ENCODE data around the gene APLNR. TPM values are rescaled to one million over a fixed set of nuclear protein-coding genes. Genes with fewer than 3 reads are reported as not detected.
"Not testable (repeated sequence)": the region's sequence is repeated elsewhere in the genome, so short reads cannot be mapped to it uniquely, and the experiment has no call there.

Gene APLNR
- total RNA-seq (not detected), polyA plus RNA-seq (not detected)

DNA sequence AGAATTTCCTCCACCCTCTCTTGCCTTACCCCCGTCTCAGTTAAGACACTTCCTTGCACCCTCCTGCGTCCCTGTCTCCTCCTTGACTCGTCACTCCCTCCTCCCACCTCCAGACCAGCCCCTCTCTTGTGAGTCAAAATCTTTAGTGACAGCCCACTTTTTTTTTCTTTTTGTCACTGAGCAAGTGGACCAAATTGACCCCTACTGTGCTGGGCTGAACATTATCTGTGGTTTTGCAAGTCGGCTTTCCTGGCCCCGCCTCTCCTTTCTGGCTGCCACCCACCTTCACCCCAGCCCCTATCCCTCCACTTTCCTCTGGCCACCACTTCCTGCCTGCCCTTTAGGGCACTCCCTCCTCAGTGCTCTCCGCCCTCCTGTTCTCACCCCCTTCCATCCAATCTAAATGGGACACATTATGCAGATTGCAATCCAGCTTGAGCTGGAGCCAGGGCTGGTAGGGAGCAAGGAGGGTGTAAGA, at the start of gene APLNR:
APLNR (minus strand) TSS at position 47 of the 478 bp plus-strand sequence. CDS start 246 bp downstream, outside the sequence.
- Histone ChIP-seq H3K27me3 (ENCODE audit: insufficient read depth, low read length, poor library complexity, severe bottlenecking) (no peaks in the 10 kb centered on the region), H3K36me3 (ENCODE audit: insufficient read depth, low read length) (no peaks in the 10 kb centered on the region), H3K4me3 (ENCODE audit: low read length) (no peak within 1 kb of the TSS), H3K9me3 (ENCODE audit: low read length) (no peaks in the 10 kb centered on the region), H3K4me1 (ENCODE audit: insufficient read depth, low read length) (no peaks in the 10 kb centered on the region), H3K27ac (ENCODE audit: low read depth, low read length) (no peak within 1 kb of the TSS)
- H3K4me3 Mint-ChIP-seq, result peak within 1 kb of the TSS in 1 of 7 donors; percentile 37
- no peak for DNase-seq
- POLR2A ChIA-PET, result no interaction called here
- no peak within 1 kb of the TSS for H3K27ac Mint-ChIP-seq
- CTCF ChIA-PET, result no interaction called here
- peaks cover 41 to 86% of the 10 kb centered on the region in 2 donors for H3K27me3 Mint-ChIP-seq
- H3K9me3 Mint-ChIP-seq, result peaks cover 0 to 4% (median 0%) of the 10 kb centered on the region in 5 donors
- peaks cover 0 to 10% (median 4%) of the 10 kb centered on the region in 3 donors for H3K4me1 Mint-ChIP-seq
- no peaks in the 10 kb centered on the region for H3K36me3 Mint-ChIP-seq

DNA sequence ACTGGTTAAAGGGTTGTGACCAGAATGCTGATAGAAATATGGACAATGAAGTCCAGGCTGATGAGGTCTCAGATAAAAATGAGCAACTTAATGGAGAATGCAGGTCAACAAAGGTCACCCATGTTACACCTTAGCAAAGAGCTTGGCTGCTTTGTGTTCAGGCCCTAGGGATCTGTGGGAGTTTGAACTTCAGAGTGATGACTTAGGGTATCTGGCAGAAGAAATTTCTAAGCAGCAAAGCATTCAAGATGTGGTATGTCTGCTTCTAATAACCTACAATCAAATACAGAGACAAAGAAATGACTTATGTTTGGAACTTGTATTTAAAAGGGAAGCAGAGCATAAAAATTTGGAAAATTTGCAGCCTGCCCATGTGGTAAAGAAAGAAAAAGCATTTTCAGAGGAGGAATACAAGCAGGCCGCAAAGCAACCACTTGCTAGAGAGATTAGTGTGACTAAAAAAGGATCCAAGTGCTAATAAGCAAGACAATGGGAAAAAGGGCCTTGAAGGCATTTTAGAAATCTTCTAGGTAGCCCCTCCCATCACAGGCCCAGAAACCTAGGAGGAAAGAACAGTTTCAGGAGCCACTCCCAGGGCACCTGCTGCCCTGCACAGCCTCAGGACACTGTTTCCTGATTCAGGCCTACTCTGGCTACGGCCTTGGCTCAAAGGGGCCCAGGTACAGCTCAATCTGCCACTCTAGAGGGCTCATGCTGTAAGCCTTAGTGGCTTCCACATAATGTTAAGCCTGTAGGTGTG, 46.4 kb upstream of the APLNR start:
- H3K4me3 Mint-ChIP-seq, result no peak overlapping the region
- Histone ChIP-seq H3K4me3 (ENCODE audit: low read length) (no peak overlapping the region), H3K27ac (ENCODE audit: low read depth, low read length) (no peak overlapping the region), H3K27me3 (ENCODE audit: insufficient read depth, low read length, poor library complexity, severe bottlenecking) (no peaks in the 10 kb centered on the region), H3K36me3 (ENCODE audit: insufficient read depth, low read length) (no peaks in the 10 kb centered on the region), H3K4me1 (ENCODE audit: insufficient read depth, low read length) (no peaks in the 10 kb centered on the region), H3K9me3 (ENCODE audit: low read length) (no peaks in the 10 kb centered on the region)
- DNase-seq, result no peak
- ChIA-PET POLR2A (no interaction called here), CTCF (no interaction called here)
- no peaks in the 10 kb centered on the region for H3K4me1 Mint-ChIP-seq
- peaks cover 11 to 20% of the 10 kb centered on the region in 2 donors for H3K27me3 Mint-ChIP-seq
- H3K27ac Mint-ChIP-seq, result no peak overlapping the region
- peaks cover 0 to 6% (median 0%) of the 10 kb centered on the region in 5 donors for H3K9me3 Mint-ChIP-seq
- no peaks in the 10 kb centered on the region for H3K36me3 Mint-ChIP-seq

DNA sequence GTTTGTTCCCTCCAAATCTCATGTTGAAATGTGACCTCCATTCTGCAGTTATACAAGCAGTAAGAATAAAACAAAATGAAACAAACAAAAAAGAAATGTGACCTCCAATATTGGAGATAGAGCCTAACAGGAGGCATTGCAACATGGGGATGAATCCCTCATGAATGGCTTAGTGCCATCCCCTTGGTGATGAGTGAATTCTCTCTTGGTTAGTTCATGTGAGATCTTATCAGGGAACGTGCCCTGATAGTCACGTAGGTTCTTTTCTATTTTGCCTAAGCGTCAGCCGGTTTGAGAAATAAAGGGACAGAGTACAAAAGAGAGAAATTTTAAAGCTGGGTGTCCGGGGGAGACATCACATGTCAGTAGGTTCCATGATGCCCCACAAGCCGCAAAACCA, 44.5 kb upstream of the APLNR start:
- H3K36me3 ChIP-seq (ENCODE audit: insufficient read depth, low read length); POLR2A ChIA-PET; H3K36me3 Mint-ChIP-seq; H3K4me1 Mint-ChIP-seq; DNase-seq; H3K27ac ChIP-seq (ENCODE audit: low read depth, low read length); H3K27me3 ChIP-seq (ENCODE audit: insufficient read depth, low read length, poor library complexity, severe bottlenecking); H3K27ac Mint-ChIP-seq; H3K9me3 Mint-ChIP-seq; H3K4me3 ChIP-seq (ENCODE audit: low read length); CTCF ChIA-PET; H3K9me3 ChIP-seq (ENCODE audit: low read length); H3K4me3 Mint-ChIP-seq; H3K4me1 ChIP-seq (ENCODE audit: insufficient read depth, low read length): not testable (repeated sequence)
- H3K27me3 Mint-ChIP-seq, result peaks cover 7 to 25% of the 10 kb centered on the region in 2 donors

DNA sequence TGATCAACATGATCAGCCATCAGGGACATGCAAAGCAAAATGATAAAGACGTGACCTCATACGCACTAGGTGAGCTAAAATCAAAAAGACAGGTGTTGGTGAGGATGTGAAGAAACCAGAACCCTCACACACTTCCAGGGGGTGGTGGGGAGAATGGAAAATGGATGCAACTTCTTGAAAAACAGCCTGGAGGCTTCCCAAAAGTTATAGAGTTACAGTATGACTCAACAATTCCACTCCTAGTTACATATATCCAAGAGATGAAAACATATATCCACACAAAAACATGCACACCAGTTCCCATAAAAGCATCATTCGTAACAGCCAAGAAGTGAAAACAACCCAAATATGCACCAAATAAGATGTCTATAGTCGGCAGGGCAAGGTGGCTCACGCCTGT, 42.1 kb upstream of the APLNR start:
- DNase-seq, result no peak

DNA sequence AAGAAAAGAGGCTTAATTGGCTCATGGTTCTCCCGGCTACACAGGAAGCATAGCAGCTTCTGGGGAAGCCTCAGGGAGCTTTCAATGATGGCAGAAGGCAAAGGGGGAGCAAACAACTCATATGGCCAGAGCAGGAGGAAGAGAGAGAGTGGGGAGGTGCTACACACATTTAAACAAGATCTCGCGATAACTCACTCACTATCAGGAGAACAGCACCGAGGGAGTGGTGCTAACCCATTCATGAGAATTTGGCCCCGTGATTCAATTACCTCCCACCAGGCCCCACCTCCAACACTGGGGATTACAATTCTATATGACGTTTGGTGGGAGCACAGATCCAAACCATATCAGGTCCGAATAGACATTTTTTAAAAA, 41.7 kb upstream of the APLNR start:
- H3K27me3 Mint-ChIP-seq, result peaks cover 8 to 33% of the 10 kb centered on the region in 2 donors
- Histone ChIP-seq H3K9me3 (ENCODE audit: low read length) (no peaks in the 10 kb centered on the region), H3K27ac (ENCODE audit: low read depth, low read length) (no peak overlapping the region), H3K36me3 (ENCODE audit: insufficient read depth, low read length) (no peaks in the 10 kb centered on the region), H3K27me3 (ENCODE audit: insufficient read depth, low read length, poor library complexity, severe bottlenecking) (no peaks in the 10 kb centered on the region), H3K4me1 (ENCODE audit: insufficient read depth, low read length) (no peaks in the 10 kb centered on the region), H3K4me3 (ENCODE audit: low read length) (no peak overlapping the region)
- DNase-seq, result no peak
- no peaks in the 10 kb centered on the region for H3K36me3 Mint-ChIP-seq
- H3K27ac Mint-ChIP-seq, result no peak overlapping the region
- no peak overlapping the region for H3K4me3 Mint-ChIP-seq
- H3K9me3 Mint-ChIP-seq, result peaks cover 0 to 6% (median 3%) of the 10 kb centered on the region in 5 donors
- ChIA-PET CTCF (no interaction called here), POLR2A (no interaction called here)
- H3K4me1 Mint-ChIP-seq, result peaks cover 4% of the 10 kb centered on the region in 3 donors

More for the DNA sequence above, 42.1 kb upstream of the APLNR start:
- Histone ChIP-seq H3K9me3 (ENCODE audit: low read length) (no peaks in the 10 kb centered on the region), H3K4me1 (ENCODE audit: insufficient read depth, low read length) (no peaks in the 10 kb centered on the region), H3K36me3 (ENCODE audit: insufficient read depth, low read length) (no peaks in the 10 kb centered on the region), H3K27me3 (ENCODE audit: insufficient read depth, low read length, poor library complexity, severe bottlenecking) (no peaks in the 10 kb centered on the region), H3K4me3 (ENCODE audit: low read length) (no peak overlapping the region), H3K27ac (ENCODE audit: low read depth, low read length) (no peak overlapping the region)
- Mint-ChIP-seq H3K4me1 (peaks cover 4% of the 10 kb centered on the region in 3 donors), H3K27ac (no peak overlapping the region), H3K9me3 (peaks cover 0 to 6% (median 3%) of the 10 kb centered on the region in 5 donors), H3K4me3 (no peak overlapping the region), H3K36me3 (no peaks in the 10 kb centered on the region), H3K27me3 (peaks cover 6 to 31% of the 10 kb centered on the region in 2 donors)
- ChIA-PET POLR2A (no interaction called here), CTCF (no interaction called here)

DNA sequence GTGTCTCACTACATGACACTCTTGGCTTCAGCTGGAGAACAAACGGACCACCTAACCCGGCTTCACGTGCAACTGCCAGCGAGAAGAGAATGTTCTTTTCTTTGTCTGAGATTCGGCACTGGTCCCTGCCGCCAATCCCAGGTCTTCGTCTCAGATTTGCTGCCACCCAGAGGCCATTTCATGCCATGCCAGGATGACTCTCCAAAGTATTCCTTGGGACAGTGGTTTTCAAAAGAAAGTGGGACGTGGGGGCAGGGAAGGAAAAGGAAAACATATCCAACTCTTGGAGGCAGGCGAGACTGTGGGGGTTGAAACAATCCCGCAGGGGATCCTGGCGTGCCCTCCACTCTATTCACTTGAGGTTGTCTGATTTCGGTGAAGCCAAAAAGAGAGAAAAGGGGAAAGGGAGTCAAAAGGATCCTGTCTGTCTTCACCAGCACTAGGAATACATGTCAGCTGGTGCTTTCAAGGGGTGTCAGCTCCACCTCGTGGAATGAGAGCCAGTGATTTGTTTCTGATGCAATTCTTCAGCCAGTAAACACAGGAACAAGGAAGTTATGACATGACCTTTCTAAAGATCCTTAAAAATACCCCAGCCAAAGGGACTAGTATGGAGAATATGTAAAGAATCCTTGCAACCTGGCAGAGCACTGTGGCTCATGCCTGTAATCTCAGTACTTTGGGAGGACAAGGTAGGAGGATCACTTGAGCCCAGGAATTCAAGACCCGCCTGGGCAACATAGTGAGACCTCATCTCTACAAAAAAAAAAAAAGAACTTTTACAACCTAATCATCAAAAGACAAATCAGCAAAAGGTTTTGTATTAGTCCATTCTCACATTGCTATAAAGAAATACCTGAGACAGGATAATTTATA, 41.0 kb upstream of the APLNR start:
- H3K4me1 Mint-ChIP-seq, result peaks cover 4% of the 10 kb centered on the region in 3 donors
- H3K27me3 ChIP-seq (ENCODE audit: insufficient read depth, low read length, poor library complexity, severe bottlenecking), result no peaks in the 10 kb centered on the region
- ChIA-PET CTCF (interaction anchor here (0.9 kb wide), 1 partner anchor 11 kb away, joined by 3 read pairs; no protein-coding TSS in a partner anchor), POLR2A (no interaction called here)
- no peak overlapping the region for H3K4me3 ChIP-seq (ENCODE audit: low read length)
- peaks cover 5 to 9% (median 7%) of the 10 kb centered on the region in 5 donors for H3K9me3 Mint-ChIP-seq
- H3K9me3 ChIP-seq (ENCODE audit: low read length), result no peaks in the 10 kb centered on the region
- H3K27me3 Mint-ChIP-seq, result peaks cover 11 to 36% of the 10 kb centered on the region in 2 donors
- no peak overlapping the region for H3K27ac ChIP-seq (ENCODE audit: low read depth, low read length)
- H3K27ac Mint-ChIP-seq, result peak overlapping the region in 2 of 8 donors; percentile 45 to 51
- H3K4me1 ChIP-seq (ENCODE audit: insufficient read depth, low read length), result no peaks in the 10 kb centered on the region
- H3K36me3 Mint-ChIP-seq, result peaks cover 0 to 3% (median 0%) of the 10 kb centered on the region in 3 donors
- H3K36me3 ChIP-seq (ENCODE audit: insufficient read depth, low read length), result no peaks in the 10 kb centered on the region
- no peak overlapping the region for H3K4me3 Mint-ChIP-seq
- DNase-seq, result no peak

DNA sequence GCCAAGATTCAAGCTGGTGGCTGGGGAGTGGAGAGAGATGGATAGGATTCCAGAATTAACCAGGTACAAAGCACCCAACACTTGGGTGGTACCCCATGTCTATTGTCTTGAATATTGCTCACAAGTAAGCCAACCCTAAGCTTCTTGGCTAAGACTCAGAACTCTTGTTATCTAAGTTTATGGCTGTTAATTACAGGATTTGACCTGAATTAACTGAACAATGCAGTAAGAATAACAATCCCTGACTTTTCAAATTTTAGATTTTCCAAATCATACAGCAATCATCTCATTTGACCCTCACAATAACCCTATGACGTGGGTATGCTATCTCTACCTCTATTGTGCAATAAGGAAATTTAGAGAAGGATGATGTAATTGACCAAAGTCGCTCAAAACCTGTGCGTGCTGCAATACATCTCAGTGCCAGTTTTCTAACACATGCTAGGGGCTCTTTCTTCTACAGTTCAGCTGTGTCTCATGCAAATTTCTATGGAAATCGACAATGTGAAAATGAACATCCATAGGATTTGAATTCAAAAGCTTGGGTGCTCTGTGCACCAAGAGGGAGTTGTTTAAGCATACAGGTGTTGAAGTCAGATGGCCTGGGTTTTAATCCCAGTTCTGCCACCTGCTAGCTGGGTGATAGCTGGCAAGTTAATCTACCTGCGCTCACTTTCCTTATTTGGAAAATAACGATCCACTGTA, 40.1 kb upstream of the APLNR start:
- no peak overlapping the region for H3K4me3 Mint-ChIP-seq
- H3K4me3 ChIP-seq (ENCODE audit: low read length), result no peak overlapping the region
- CTCF ChIA-PET, result interaction anchor here (0.9 kb wide), 1 partner anchor 12 kb away, joined by 3 read pairs; no protein-coding TSS in a partner anchor
- H3K27ac Mint-ChIP-seq, result no peak overlapping the region
- H3K27ac ChIP-seq (ENCODE audit: low read depth, low read length), result no peak overlapping the region
- H3K9me3 Mint-ChIP-seq, result peaks cover 6 to 8% (median 7%) of the 10 kb centered on the region in 5 donors
- H3K36me3 ChIP-seq (ENCODE audit: insufficient read depth, low read length), result no peaks in the 10 kb centered on the region
- no peaks in the 10 kb centered on the region for H3K27me3 ChIP-seq (ENCODE audit: insufficient read depth, low read length, poor library complexity, severe bottlenecking)
- peaks cover 4% of the 10 kb centered on the region in 3 donors for H3K4me1 Mint-ChIP-seq
- POLR2A ChIA-PET, result no interaction called here
- no peaks in the 10 kb centered on the region for H3K9me3 ChIP-seq (ENCODE audit: low read length)
- H3K36me3 Mint-ChIP-seq, result peaks cover 0 to 4% (median 0%) of the 10 kb centered on the region in 3 donors
- peaks cover 12 to 40% of the 10 kb centered on the region in 2 donors for H3K27me3 Mint-ChIP-seq
- H3K4me1 ChIP-seq (ENCODE audit: insufficient read depth, low read length), result no peaks in the 10 kb centered on the region
- no peak for DNase-seq

All from CD8-positive, alpha-beta memory T cell (primary cell).